ENCODE measurements around the gene ZBTB16.

DNA sequence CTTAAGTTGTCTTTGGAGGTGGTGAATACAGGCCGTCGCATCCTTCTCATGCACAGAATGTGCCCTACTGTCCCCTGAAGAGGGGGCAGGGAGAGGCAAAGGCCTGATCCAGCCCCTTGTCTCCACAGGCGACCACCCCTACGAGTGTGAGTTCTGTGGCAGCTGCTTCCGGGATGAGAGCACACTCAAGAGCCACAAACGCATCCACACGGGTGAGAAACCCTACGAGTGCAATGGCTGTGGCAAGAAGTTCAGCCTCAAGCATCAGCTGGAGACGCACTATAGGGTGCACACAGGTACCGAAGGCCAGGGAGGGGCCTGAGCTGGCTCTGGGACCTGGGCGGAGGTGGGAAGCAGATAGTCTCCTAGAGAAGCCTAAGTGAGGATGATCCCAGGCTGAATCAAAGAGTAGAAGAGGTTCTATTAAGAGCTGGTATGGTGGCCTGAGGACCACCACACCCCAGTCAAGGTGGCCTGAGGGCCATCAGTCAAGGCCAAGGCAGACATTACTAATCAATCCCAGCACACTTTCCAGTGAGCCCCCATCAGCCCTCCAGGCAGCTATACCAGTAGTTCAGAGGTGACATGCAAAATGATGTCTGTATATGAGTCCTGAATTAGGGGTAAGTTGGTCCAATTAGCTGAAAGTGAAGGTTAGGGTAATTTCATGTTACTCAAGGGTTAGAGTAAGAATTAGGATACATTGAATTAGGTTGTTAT lies 187.7 kb downstream of the ZBTB16 start:
- TF ChIP-seq POLR2A (IDR thresholded peaks at IDR 0.05; ENCODE audit: low read length) (no peak), GATA1 (IDR thresholded peaks at IDR 0.05; ENCODE audit: low read depth, low read length) (no peak)

Measured in erythroblast (primary cell).